ENCODE data around the gene KCNE4. TPM values are rescaled to one million over a fixed set of nuclear protein-coding genes. Genes with fewer than 3 reads are reported as not detected.

KCNE4 gene
- total and polyA plus RNA-seq, 2 donors (not counting 1 experiment from before 2014, with no cell fraction given): not detected

GRCh38 chr2:223042284-223042683 lies 9.7 kb upstream of the KCNE4 start:
- intact Hi-C loops (cut with micrococcal nuclease): no loop called here
- WGBS (ENCODE audit: insufficient coverage): 80% methylated on average over 1 of the region's 2 CpGs
- Histone ChIP-seq H3K36me3 (replicated peaks in 1 of 2; ENCODE audit: control extremely low read depth in 1 of 2, control insufficient read depth in 1 of 2, extremely low read depth in 1 of 2, insufficient read depth in 2 of 2, low read length in 1 of 2) (no peaks in the 10 kb centered on the region), H3K27ac (ENCODE audit: low read length in 2 of 2) (no peak overlapping the region), H4K20me1 (ENCODE audit: control insufficient read depth, insufficient read depth, low read length, poor library complexity, severe bottlenecking) (no peaks in the 10 kb centered on the region), H3K79me2 (ENCODE audit: control insufficient read depth, insufficient read depth, low read length) (no peaks in the 10 kb centered on the region), H3K4me1 (ENCODE audit: control insufficient read depth in 2 of 2, insufficient read depth in 2 of 2, low read length in 2 of 2) (no peaks in the 10 kb centered on the region), H3K4me3 (ENCODE audit: control extremely low read depth in 1 of 5, extremely low read depth in 1 of 5, insufficient read depth in 1 of 5, low read depth in 2 of 5, low read length in 4 of 5) (no peak overlapping the region), H3K9ac (ENCODE audit: low read length) (no peak overlapping the region), H3K27me3 (replicated peaks in 1 of 4; ENCODE audit: control extremely low read depth in 1 of 4, control insufficient read depth in 3 of 4, insufficient read depth in 4 of 4, low read length in 3 of 4) (peaks cover 0 to 1% (median 0%) of the 10 kb centered on the region in 4 experiments), H3K9me3 (ENCODE audit: control extremely low read depth in 1 of 3, control insufficient read depth in 2 of 3, insufficient read depth in 1 of 3, low read length in 2 of 3) (no peaks in the 10 kb centered on the region), H2AFZ (ENCODE audit: insufficient read depth, low read depth, low read length, poor library complexity, severe bottlenecking) (no peak overlapping the region), H3K4me2 (replicated peaks; ENCODE audit: low read depth, low read length, poor library complexity, severe bottlenecking) (no peak overlapping the region)
- ChIA-PET CTCF (no interaction called here), POLR2A (no interaction called here)
- Mint-ChIP-seq H3K9me3 (ENCODE audit: insufficient read depth) (no peaks in the 10 kb centered on the region), H3K27ac (no peak overlapping the region), H3K4me1 (no peaks in the 10 kb centered on the region), H3K4me3 (no peak overlapping the region), H3K27me3 (peaks cover 14% of the 10 kb centered on the region)
- ATAC-seq (ENCODE audit: low read depth) (no peak), DNase-seq (no peak)
- no peak for TF ChIP-seq EZH2 (IDR thresholded peaks at IDR 0.05; ENCODE audit: borderline replicate concordance, insufficient read depth, low read depth, low read length, poor library complexity, severe bottlenecking)
- no peak for TF ChIP-seq CTCF (IDR thresholded peaks at IDR 0.05)

- Histone ChIP-seq H3K9ac (ENCODE audit: low read length) (no peak overlapping the region), H2AFZ (ENCODE audit: insufficient read depth, low read depth, low read length, poor library complexity, severe bottlenecking) (no peak overlapping the region), H3K4me1 (ENCODE audit: control insufficient read depth in 2 of 2, insufficient read depth in 2 of 2, low read length in 2 of 2) (no peaks in the 10 kb centered on the region), H3K27ac (ENCODE audit: low read length in 2 of 2) (no peak overlapping the region), H3K9me3 (ENCODE audit: control extremely low read depth in 1 of 3, control insufficient read depth in 2 of 3, insufficient read depth in 1 of 3, low read length in 2 of 3) (no peaks in the 10 kb centered on the region), H3K36me3 (replicated peaks in 1 of 2; ENCODE audit: control extremely low read depth in 1 of 2, control insufficient read depth in 1 of 2, extremely low read depth in 1 of 2, insufficient read depth in 2 of 2, low read length in 1 of 2) (no peaks in the 10 kb centered on the region), H4K20me1 (ENCODE audit: control insufficient read depth, insufficient read depth, low read length, poor library complexity, severe bottlenecking) (no peaks in the 10 kb centered on the region), H3K4me3 (ENCODE audit: control extremely low read depth in 1 of 5, extremely low read depth in 1 of 5, insufficient read depth in 1 of 5, low read depth in 2 of 5, low read length in 4 of 5) (no peak overlapping the region), H3K27me3 (replicated peaks in 1 of 4; ENCODE audit: control extremely low read depth in 1 of 4, control insufficient read depth in 3 of 4, insufficient read depth in 4 of 4, low read length in 3 of 4) (peaks cover 0 to 2% (median 0%) of the 10 kb centered on the region in 4 experiments), H3K4me2 (replicated peaks; ENCODE audit: low read depth, low read length, poor library complexity, severe bottlenecking) (no peak overlapping the region), H3K79me2 (ENCODE audit: control insufficient read depth, insufficient read depth, low read length) (no peaks in the 10 kb centered on the region)
- H3K9me3 Mint-ChIP-seq (ENCODE audit: insufficient read depth): no peaks in the 10 kb centered on the region
- TF ChIP-seq EZH2 (IDR thresholded peaks at IDR 0.05; ENCODE audit: borderline replicate concordance, insufficient read depth, low read depth, low read length, poor library complexity, severe bottlenecking) (no peak), CTCF (IDR thresholded peaks at IDR 0.05) (no peak)
- ATAC-seq (ENCODE audit: low read depth) (no peak), DNase-seq (no peak)
- POLR2A ChIA-PET: no interaction called here
- 20% methylated on average over 1 of the region's 1 CpG for WGBS (ENCODE audit: insufficient coverage)
- intact Hi-C loops (cut with micrococcal nuclease): no loop called here
- peaks cover 14% of the 10 kb centered on the region for H3K27me3 Mint-ChIP-seq
- no peak overlapping the region for H3K27ac Mint-ChIP-seq
- CTCF ChIA-PET: no interaction called here
- no peaks in the 10 kb centered on the region for H3K4me1 Mint-ChIP-seq
- no peak overlapping the region for H3K4me3 Mint-ChIP-seq
These were observed 9.3 kb upstream of the KCNE4 start for GRCh38 chr2:223042704-223043118.
